ENCODE measurements around the gene PDZRN3. TPM values are rescaled to one million over a fixed set of nuclear protein-coding genes. Genes with fewer than 3 reads are reported as not detected.

PDZRN3 gene
- total and polyA plus RNA-seq, 2 experiments from 2014 or later: 22.3 to 35.6 TPM

DNA sequence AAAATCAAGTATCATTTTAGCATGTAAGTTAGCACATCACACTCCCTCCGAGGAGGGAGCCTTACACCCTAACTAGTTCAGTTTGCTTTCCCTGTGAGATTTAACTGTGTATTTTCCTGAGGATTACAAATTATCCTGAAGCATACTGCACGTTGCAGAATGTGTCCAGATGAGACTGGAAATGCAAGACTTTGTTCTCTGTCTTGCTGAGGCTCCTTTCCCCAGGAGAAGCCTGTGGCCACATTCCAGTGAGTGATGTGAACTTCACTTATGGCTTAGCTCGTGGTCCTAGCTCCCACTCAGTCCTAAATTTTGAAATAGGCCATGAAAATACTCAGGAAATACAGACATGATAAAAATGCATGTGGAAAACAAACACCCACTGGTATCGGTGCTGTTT is 23.7 kb downstream of the PDZRN3 start:
- no peak overlapping the region for H2AFZ ChIP-seq

GRCh38 chr3:73600293-73600938 is 24.3 kb downstream of the PDZRN3 start:
- in situ Hi-C loops (cut with MboI): no loop called here
- peaks cover 52% of the 10 kb centered on the region for H3K79me2 ChIP-seq (ENCODE audit: insufficient read depth)
- H3K27ac ChIP-seq: peak overlapping the region; percentile 82
- WGBS, 2 experiments (ENCODE audit: low coverage in 1 of 2, low lambda C conversion rate in 2 of 2, missing lambda C conversion rate in 2 of 2): 5% methylated on average over 5 of the region's 5 CpGs
- peak; percentile 76 for DNase-seq
- H3K9me3 ChIP-seq (ENCODE audit: low read depth): no peaks in the 10 kb centered on the region
- H3K4me2 ChIP-seq (ENCODE audit: unreplicated experiment): peak overlapping the region; percentile 85
- peak overlapping the region; percentile 55 for H3K9ac ChIP-seq
- peaks cover 63% of the 10 kb centered on the region for H3F3A ChIP-seq (ENCODE audit: insufficient read depth)
- no peaks in the 10 kb centered on the region for H3K9me2 ChIP-seq (ENCODE audit: insufficient read depth)
- H3K27me3 ChIP-seq (replicated peaks; ENCODE audit: insufficient read depth): no peaks in the 10 kb centered on the region
- H2AFZ ChIP-seq: no peak overlapping the region
- no peaks in the 10 kb centered on the region for H4K20me1 ChIP-seq (ENCODE audit: insufficient read depth)
- TF ChIP-seq EZH2 (IDR thresholded peaks at IDR 0.05; ENCODE audit: insufficient read depth, poor library complexity, severe bottlenecking): no peak
- TF ChIP-seq EZH2phosphoT487 (IDR thresholded peaks at IDR 0.05; ENCODE audit: insufficient read depth, low read depth): peak; percentile 90
- H3K36me3 ChIP-seq (ENCODE audit: low read depth): peaks cover 6% of the 10 kb centered on the region; the same call in 1 of the 2 replicates
- peak overlapping the region; percentile 21 for H3K4me3 ChIP-seq
- peaks cover 61% of the 10 kb centered on the region for H3K4me1 ChIP-seq (ENCODE audit: insufficient read depth)

More for the DNA sequence above, 23.7 kb downstream of the PDZRN3 start:
- in situ Hi-C loops (cut with MboI): no loop called here
- TF ChIP-seq EZH2phosphoT487 (IDR thresholded peaks at IDR 0.05; ENCODE audit: insufficient read depth, low read depth): no peak
- no peak for TF ChIP-seq EZH2 (IDR thresholded peaks at IDR 0.05; ENCODE audit: insufficient read depth, poor library complexity, severe bottlenecking)
- DNase-seq: peak; percentile 60
- peak overlapping the region; percentile 82 for H3K27ac ChIP-seq
- H3K79me2 ChIP-seq (ENCODE audit: insufficient read depth): peaks cover 49% of the 10 kb centered on the region
- peak overlapping the region; percentile 55 for H3K9ac ChIP-seq
- H3K27me3 ChIP-seq (replicated peaks; ENCODE audit: insufficient read depth): no peaks in the 10 kb centered on the region
- peaks cover 69% of the 10 kb centered on the region for H3F3A ChIP-seq (ENCODE audit: insufficient read depth)
- no peaks in the 10 kb centered on the region for H3K9me3 ChIP-seq (ENCODE audit: low read depth)
- H3K4me3 ChIP-seq: peak overlapping the region; percentile 21
- H3K4me1 ChIP-seq (ENCODE audit: insufficient read depth): peaks cover 67% of the 10 kb centered on the region
- 27 to 31% methylated on average over 4 of the region's 4 CpGs for WGBS, 2 experiments (ENCODE audit: low coverage in 1 of 2, low lambda C conversion rate in 2 of 2, missing lambda C conversion rate in 2 of 2)
- H3K9me2 ChIP-seq (ENCODE audit: insufficient read depth): no peaks in the 10 kb centered on the region
- 0 out of 2 replicates have a peak, but pooled peaks cover 6% of the 10 kb centered on the region for H3K36me3 ChIP-seq (ENCODE audit: low read depth)
- H3K4me2 ChIP-seq (ENCODE audit: unreplicated experiment): peak overlapping the region; percentile 85
- H4K20me1 ChIP-seq (ENCODE audit: insufficient read depth): no peaks in the 10 kb centered on the region

- Histone ChIP-seq H3K9me2 (ENCODE audit: insufficient read depth) (no peaks in the 10 kb centered on the region), H3K36me3 (ENCODE audit: low read depth) (peaks cover 12% of the 10 kb centered on the region; the same call in 1 of the 2 replicates), H3K9me3 (ENCODE audit: low read depth) (no peaks in the 10 kb centered on the region), H3K4me3 (no peak overlapping the region), H3F3A (ENCODE audit: insufficient read depth) (peaks cover 56% of the 10 kb centered on the region), H3K4me1 (ENCODE audit: insufficient read depth) (peaks cover 53% of the 10 kb centered on the region), H3K79me2 (ENCODE audit: insufficient read depth) (peaks cover 54% of the 10 kb centered on the region), H4K20me1 (ENCODE audit: insufficient read depth) (no peaks in the 10 kb centered on the region), H2AFZ (no peak overlapping the region), H3K27ac (peak overlapping the region; percentile 82), H3K4me2 (ENCODE audit: unreplicated experiment) (peak overlapping the region; percentile 85), H3K27me3 (replicated peaks; ENCODE audit: insufficient read depth) (no peaks in the 10 kb centered on the region), H3K9ac (peak overlapping the region; percentile 55; the same call in 1 of the 2 replicates)
- TF ChIP-seq EZH2 (IDR thresholded peaks at IDR 0.05; ENCODE audit: insufficient read depth, poor library complexity, severe bottlenecking): no peak
- DNase-seq: no peak
- WGBS, 2 experiments (ENCODE audit: low coverage in 1 of 2, low lambda C conversion rate in 2 of 2, missing lambda C conversion rate in 2 of 2): 98 to 100% methylated on average over 3 of the region's 3 CpGs
- in situ Hi-C loops (cut with MboI): no loop called here
Observed at GRCh38 chr3:73599605-73600004, 25.1 kb downstream of the PDZRN3 start.

- Histone ChIP-seq H3K79me2 (ENCODE audit: insufficient read depth) (peaks cover 68% of the 10 kb centered on the region), H3K9me2 (ENCODE audit: insufficient read depth) (no peaks in the 10 kb centered on the region), H3K4me3 (no peak overlapping the region), H3K27me3 (replicated peaks; ENCODE audit: insufficient read depth) (no peaks in the 10 kb centered on the region), H3K4me2 (ENCODE audit: unreplicated experiment) (no peak overlapping the region), H3K9me3 (ENCODE audit: low read depth) (no peaks in the 10 kb centered on the region), H3K4me1 (ENCODE audit: insufficient read depth) (peaks cover 32% of the 10 kb centered on the region), H3K36me3 (ENCODE audit: low read depth) (peaks cover 13% of the 10 kb centered on the region; the same call in 1 of the 2 replicates), H3F3A (ENCODE audit: insufficient read depth) (peaks cover 36% of the 10 kb centered on the region), H4K20me1 (ENCODE audit: insufficient read depth) (no peaks in the 10 kb centered on the region), H3K9ac (no peak overlapping the region), H2AFZ (no peak overlapping the region), H3K27ac (no peak overlapping the region)
- DNase-seq: no peak
- WGBS, 2 experiments (ENCODE audit: low coverage in 1 of 2, low lambda C conversion rate in 2 of 2, missing lambda C conversion rate in 2 of 2): 72 to 73% methylated on average over 3 of the region's 3 CpGs
- TF ChIP-seq EZH2 (IDR thresholded peaks at IDR 0.05; ENCODE audit: insufficient read depth, poor library complexity, severe bottlenecking): no peak
- TF ChIP-seq EZH2phosphoT487 (IDR thresholded peaks at IDR 0.05; ENCODE audit: insufficient read depth, low read depth): no peak
- in situ Hi-C loops (cut with MboI): no loop called here
Observed at GRCh38 chr3:73597476-73597875, 27.3 kb downstream of the PDZRN3 start.
